Measurements from ENCODE around the gene USP24. TPM values are rescaled to one million over a fixed set of nuclear protein-coding genes. Genes with fewer than 3 reads are reported as not detected.

The USP24 gene
- total RNA-seq, 1 donor from 2014 or later: 45.9 TPM

DNA sequence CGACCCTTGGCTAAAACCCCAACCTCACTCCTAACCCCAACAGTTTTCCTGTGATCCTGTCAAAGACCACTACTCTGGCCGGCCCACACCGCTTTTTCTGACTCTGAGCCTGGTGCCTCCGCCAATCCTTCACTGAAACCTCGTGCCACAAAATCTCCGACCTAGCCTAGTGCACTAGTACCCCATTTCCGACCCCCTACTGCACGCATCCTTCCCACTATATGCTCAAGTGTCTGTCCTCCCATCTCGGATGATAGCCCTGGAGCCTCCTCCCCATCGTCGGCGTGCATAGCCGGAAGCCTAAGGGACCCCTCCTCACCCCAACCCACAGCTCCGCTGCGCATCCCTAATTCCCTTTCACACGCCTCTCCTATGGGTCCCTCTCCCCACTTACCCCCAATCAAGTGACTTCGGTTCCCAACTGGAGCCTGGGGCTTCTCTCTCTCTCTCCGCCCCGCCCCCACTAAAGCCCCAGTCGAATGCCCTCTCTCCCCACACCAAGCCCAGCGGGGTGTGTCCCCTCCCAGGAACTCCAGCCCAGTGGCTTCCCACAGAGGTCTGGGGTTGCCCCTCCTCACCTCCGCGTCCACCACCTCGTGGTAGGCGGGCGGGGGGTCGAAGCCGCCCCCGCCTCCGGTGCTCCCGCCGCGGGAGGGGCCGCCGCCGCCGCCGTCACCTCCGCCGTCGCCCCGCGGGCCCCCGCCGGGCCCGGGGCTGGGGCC, 791 bp downstream of the USP24 start:
- Histone ChIP-seq H3K27me3 (ENCODE audit: control insufficient read depth in 3 of 3, insufficient read depth in 3 of 3, low read length in 3 of 3) (no peaks in the 10 kb centered on the region), H3K9me3 (ENCODE audit: control insufficient read depth in 3 of 3, low read length in 3 of 3) (no peaks in the 10 kb centered on the region), H3K36me3 (ENCODE audit: control insufficient read depth in 3 of 3, insufficient read depth in 3 of 3, low read length in 3 of 3) (no peaks in the 10 kb centered on the region), H3K9ac (ENCODE audit: low read depth in 1 of 3, low read length in 3 of 3) (peak overlapping the region; percentile 93 to 98 (median 96)), H3K4me3 (ENCODE audit: low read length in 3 of 3) (peak overlapping the region; percentile 85 to 90 (median 87)), H3K27ac (ENCODE audit: low read depth, low read length) (peak overlapping the region; percentile 94), H3K4me1 (ENCODE audit: control insufficient read depth in 3 of 3, insufficient read depth in 3 of 3, low read length in 3 of 3) (peaks cover 37 to 58% (median 38%) of the 10 kb centered on the region in 3 donors)

DNA sequence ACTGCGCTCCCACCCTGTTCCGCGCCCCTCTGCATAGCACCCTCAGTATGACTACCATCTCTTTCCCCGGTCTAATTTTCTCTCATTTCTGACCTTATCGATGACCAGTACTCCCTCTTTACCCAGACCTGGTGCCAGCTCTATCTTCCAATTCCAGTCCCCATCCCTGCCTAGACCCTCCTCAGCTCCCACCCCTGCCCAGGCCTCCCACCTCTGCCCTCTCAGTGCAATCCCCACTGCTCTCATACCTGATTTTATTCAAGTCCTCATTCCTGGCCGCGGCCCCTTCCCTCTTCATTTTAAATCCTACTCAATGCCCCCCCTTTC, 1.3 kb downstream of the USP24 start:
- Histone ChIP-seq H3K4me3 (ENCODE audit: low read length in 3 of 3) (peak overlapping the region; percentile 85 to 90 (median 87)), H3K4me1 (ENCODE audit: control insufficient read depth in 3 of 3, insufficient read depth in 3 of 3, low read length in 3 of 3) (peaks cover 37 to 58% (median 38%) of the 10 kb centered on the region in 3 donors), H3K36me3 (ENCODE audit: control insufficient read depth in 3 of 3, insufficient read depth in 3 of 3, low read length in 3 of 3) (no peaks in the 10 kb centered on the region), H3K27me3 (ENCODE audit: control insufficient read depth in 3 of 3, insufficient read depth in 3 of 3, low read length in 3 of 3) (no peaks in the 10 kb centered on the region), H3K9me3 (ENCODE audit: control insufficient read depth in 3 of 3, low read length in 3 of 3) (no peaks in the 10 kb centered on the region), H3K27ac (ENCODE audit: low read depth, low read length) (peak overlapping the region; percentile 94), H3K9ac (ENCODE audit: low read depth in 1 of 3, low read length in 3 of 3) (peak overlapping the region; percentile 88 to 98 (median 93))

DNA sequence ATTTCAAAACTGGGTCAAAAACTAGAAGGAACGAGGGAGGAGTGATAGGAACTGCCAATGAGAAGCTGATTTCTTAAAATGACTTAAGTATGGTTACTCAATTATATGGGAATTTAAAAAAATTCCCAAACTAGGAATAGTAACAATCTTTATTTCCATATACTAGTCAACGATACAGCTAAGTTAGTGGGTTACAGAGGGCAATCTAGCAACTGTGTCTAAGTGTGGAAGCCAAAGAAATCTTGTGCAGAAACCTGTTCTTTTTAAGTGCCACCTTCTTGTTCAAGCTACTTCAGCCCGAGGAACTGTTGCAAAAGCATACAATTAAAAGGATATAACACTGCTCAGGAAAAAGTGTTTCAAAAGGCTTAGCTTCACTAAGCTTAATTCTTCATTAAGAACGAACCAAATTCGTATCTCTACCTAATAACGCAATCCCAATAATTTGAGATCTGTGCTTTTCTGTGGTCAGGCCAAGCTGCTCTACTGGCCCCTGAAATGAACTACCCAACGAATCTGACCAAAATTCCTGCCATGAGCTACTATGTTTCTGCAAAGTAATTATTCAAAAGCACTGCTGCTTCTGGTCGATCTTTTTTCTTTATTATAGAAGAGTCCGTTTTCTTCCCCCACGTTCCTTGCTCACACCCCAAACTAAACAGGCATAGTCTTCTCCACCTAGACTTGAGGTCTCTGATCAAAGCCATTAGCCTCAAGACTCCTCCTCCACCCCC, 1.8 kb downstream of the USP24 start:
- Histone ChIP-seq H3K36me3 (ENCODE audit: control insufficient read depth in 3 of 3, insufficient read depth in 3 of 3, low read length in 3 of 3) (no peaks in the 10 kb centered on the region), H3K27ac (ENCODE audit: low read depth, low read length) (peak overlapping the region; percentile 94), H3K9me3 (ENCODE audit: control insufficient read depth in 3 of 3, low read length in 3 of 3) (no peaks in the 10 kb centered on the region), H3K27me3 (ENCODE audit: control insufficient read depth in 3 of 3, insufficient read depth in 3 of 3, low read length in 3 of 3) (no peaks in the 10 kb centered on the region), H3K9ac (ENCODE audit: low read depth in 1 of 3, low read length in 3 of 3) (peak overlapping the region; percentile 88 to 98 (median 93)), H3K4me3 (ENCODE audit: low read length in 3 of 3) (peak overlapping the region; percentile 85 to 90 (median 87)), H3K4me1 (ENCODE audit: control insufficient read depth in 3 of 3, insufficient read depth in 3 of 3, low read length in 3 of 3) (peaks cover 37 to 58% (median 38%) of the 10 kb centered on the region in 3 donors)

DNA sequence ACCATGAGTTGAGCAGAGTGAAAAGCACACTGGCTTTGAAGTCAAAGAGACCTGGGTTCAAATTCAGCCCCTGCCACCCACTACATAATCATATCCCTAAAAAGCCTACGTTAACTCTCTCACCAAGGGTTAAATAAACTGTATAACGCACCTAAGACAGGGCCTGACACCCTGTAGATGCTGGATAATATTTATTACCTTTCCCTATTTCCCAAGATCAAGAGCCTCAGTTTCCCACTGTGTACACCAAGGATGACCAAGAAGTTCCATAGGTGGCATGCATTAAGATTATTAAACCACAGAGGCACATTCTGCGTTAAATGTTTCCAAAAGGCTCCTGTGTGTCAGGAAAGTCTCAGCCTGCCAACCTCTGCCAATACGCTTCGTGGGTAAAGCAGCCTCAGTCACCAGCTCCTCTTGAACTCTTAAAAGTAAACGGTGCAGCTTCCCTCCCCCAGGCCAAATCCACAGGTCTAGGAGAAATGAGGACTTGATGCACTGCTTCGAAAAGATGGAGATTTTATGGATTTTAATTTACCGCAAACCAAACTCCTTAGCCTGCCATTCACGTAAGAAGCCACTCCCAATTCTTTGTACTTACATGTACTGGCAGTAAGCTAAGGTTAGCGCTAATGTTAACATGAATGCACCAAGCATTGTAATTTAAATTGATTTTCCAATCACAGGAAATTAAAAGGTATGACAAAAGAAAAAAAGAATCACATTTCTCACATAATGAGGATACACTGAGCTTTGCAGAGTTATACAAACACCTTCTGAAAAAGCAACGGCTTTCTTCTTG, 2.6 kb downstream of the USP24 start:
- no peaks in the 10 kb centered on the region for H3K36me3 ChIP-seq (ENCODE audit: control insufficient read depth in 3 of 3, insufficient read depth in 3 of 3, low read length in 3 of 3)
- H3K4me3 ChIP-seq (ENCODE audit: low read length in 3 of 3): peak overlapping the region; percentile 85 to 90 (median 87)
- H3K9me3 ChIP-seq (ENCODE audit: control insufficient read depth in 3 of 3, low read length in 3 of 3): no peaks in the 10 kb centered on the region
- no peaks in the 10 kb centered on the region for H3K27me3 ChIP-seq (ENCODE audit: control insufficient read depth in 3 of 3, insufficient read depth in 3 of 3, low read length in 3 of 3)
- peak overlapping the region; percentile 94 for H3K27ac ChIP-seq (ENCODE audit: low read depth, low read length)
- H3K4me1 ChIP-seq (ENCODE audit: control insufficient read depth in 3 of 3, insufficient read depth in 3 of 3, low read length in 3 of 3): peaks cover 32 to 57% (median 36%) of the 10 kb centered on the region in 3 donors
- H3K9ac ChIP-seq (ENCODE audit: low read depth in 1 of 3, low read length in 3 of 3): peak overlapping the region; percentile 88 to 98 (median 93)

DNA sequence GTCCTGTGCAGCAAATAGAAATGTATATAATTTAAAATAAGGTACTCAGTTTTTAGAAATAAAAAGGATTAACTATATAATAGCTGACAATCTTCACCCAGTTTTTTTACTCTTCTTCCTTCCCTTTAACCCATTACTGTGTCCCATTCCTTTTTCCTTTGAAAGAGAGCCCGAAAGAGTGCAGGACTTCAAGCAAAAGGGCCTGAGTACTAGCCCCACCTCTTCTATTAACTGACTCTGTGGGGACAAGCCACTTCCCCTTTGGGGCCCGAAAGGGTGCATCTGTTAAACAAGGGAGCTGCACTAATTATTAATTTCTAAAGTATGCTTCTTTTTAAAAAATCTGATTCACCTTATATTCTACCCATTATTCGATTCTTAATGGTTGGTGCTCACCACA, 3.3 kb downstream of the USP24 start:
- peak overlapping the region; percentile 62 to 98 (median 93) for H3K9ac ChIP-seq (ENCODE audit: low read depth in 1 of 3, low read length in 3 of 3)
- H3K4me3 ChIP-seq (ENCODE audit: low read length in 3 of 3): peak overlapping the region; percentile 85 to 90 (median 87)
- peak overlapping the region; percentile 94 for H3K27ac ChIP-seq (ENCODE audit: low read depth, low read length)
- H3K4me1 ChIP-seq (ENCODE audit: control insufficient read depth in 3 of 3, insufficient read depth in 3 of 3, low read length in 3 of 3): peaks cover 28 to 53% (median 34%) of the 10 kb centered on the region in 3 donors
- H3K36me3 ChIP-seq (ENCODE audit: control insufficient read depth in 3 of 3, insufficient read depth in 3 of 3, low read length in 3 of 3): no peaks in the 10 kb centered on the region
- no peaks in the 10 kb centered on the region for H3K27me3 ChIP-seq (ENCODE audit: control insufficient read depth in 3 of 3, insufficient read depth in 3 of 3, low read length in 3 of 3)
- H3K9me3 ChIP-seq (ENCODE audit: control insufficient read depth in 3 of 3, low read length in 3 of 3): no peaks in the 10 kb centered on the region

DNA sequence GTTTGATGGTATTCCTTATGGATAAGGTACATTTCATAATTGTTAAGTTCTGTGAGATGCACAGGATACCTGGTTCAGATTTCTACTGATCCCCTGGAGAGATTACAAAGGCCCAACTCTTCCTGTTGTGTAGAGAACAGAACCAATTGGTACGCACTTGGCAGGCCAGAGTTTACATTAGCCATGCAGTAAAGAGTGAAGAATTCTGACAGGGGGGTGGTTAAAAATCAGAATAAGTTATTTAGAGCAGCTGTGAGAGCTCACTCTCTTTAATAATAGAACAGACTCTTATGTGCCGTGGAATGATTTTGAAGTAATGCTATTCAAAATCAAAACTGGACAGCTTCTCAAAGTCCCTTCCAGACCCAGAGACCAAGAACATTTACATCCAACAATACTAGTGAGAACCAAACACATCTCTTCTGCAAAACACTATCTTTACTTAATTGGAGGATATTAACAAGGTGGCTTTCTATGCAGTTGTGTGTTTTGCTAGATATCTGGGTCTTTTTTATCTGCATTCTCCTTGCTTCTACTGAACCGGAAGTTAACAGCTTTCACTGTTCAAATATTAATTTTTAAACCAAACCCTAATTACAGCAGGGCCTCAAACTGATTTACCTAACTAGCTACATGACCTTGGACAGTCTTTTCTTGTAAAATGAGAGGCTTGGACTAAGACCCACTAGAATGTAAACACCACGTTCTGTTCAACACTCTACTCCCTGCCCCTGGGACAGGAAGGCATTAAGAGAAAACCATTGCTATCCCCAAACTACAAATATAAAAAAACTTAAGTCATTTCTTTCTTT, 4.0 kb downstream of the USP24 start:
- H3K27ac ChIP-seq (ENCODE audit: low read depth, low read length): peak overlapping the region; percentile 94
- H3K4me1 ChIP-seq (ENCODE audit: control insufficient read depth in 3 of 3, insufficient read depth in 3 of 3, low read length in 3 of 3): peaks cover 26 to 49% (median 29%) of the 10 kb centered on the region in 3 donors
- H3K36me3 ChIP-seq (ENCODE audit: control insufficient read depth in 3 of 3, insufficient read depth in 3 of 3, low read length in 3 of 3): no peaks in the 10 kb centered on the region
- H3K27me3 ChIP-seq (ENCODE audit: control insufficient read depth in 3 of 3, insufficient read depth in 3 of 3, low read length in 3 of 3): no peaks in the 10 kb centered on the region
- peak overlapping the region; percentile 35 to 87 (median 85) for H3K4me3 ChIP-seq (ENCODE audit: low read length in 3 of 3)
- H3K9ac ChIP-seq (ENCODE audit: low read depth in 1 of 3, low read length in 3 of 3): peak overlapping the region; percentile 62 to 98 (median 68)
- H3K9me3 ChIP-seq (ENCODE audit: control insufficient read depth in 3 of 3, low read length in 3 of 3): no peaks in the 10 kb centered on the region

DNA sequence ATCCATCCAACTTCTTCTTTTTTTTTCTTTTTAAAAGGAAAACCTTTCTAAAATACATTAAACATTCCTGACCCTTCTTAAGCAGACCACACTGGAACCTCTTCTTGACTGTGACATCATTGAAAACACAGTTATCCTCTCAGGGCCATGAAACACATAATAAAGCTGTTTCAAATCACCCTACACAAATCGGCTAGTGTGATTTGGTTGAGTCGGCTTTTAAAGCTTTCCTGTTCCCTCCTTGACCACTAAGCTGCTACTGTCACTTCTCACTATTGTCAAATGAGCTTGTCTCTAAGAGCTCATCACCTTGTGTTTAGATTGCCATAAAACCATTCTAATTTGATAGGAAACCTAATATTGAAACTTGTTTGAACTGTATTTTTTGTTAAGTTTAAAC, 5.9 kb downstream of the USP24 start:
- Histone ChIP-seq H3K4me1 (ENCODE audit: control insufficient read depth in 3 of 3, insufficient read depth in 3 of 3, low read length in 3 of 3) (peaks cover 36 to 60% (median 39%) of the 10 kb centered on the region in 3 donors), H3K9ac (ENCODE audit: low read depth in 1 of 3, low read length in 3 of 3) (no peak overlapping the region), H3K27ac (ENCODE audit: low read depth, low read length) (no peak overlapping the region), H3K4me3 (ENCODE audit: low read length in 3 of 3) (no peak overlapping the region), H3K27me3 (ENCODE audit: control insufficient read depth in 3 of 3, insufficient read depth in 3 of 3, low read length in 3 of 3) (no peaks in the 10 kb centered on the region), H3K9me3 (ENCODE audit: control insufficient read depth in 3 of 3, low read length in 3 of 3) (no peaks in the 10 kb centered on the region), H3K36me3 (ENCODE audit: control insufficient read depth in 3 of 3, insufficient read depth in 3 of 3, low read length in 3 of 3) (no peaks in the 10 kb centered on the region)

DNA sequence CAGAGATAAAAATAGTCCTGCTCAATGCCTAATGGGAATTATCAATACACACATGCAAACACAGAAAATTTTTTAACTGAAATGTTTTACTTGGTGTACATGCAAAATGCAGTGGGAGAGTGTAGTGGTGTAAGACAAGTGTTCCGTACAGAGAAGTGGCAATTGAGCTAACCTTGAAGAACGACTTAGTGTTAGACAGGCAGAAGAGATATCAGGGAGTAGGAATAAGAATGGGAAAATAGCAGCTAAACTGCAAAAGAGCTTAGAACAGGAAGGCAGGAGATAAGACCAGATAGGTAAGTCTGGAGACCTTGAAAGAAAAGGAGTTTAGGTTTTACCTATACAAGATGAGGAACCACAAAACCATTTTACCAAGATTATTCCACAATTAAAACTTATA, 9.0 kb downstream of the USP24 start:
- no peaks in the 10 kb centered on the region for H3K36me3 ChIP-seq (ENCODE audit: control insufficient read depth in 3 of 3, insufficient read depth in 3 of 3, low read length in 3 of 3)
- no peaks in the 10 kb centered on the region for H3K27me3 ChIP-seq (ENCODE audit: control insufficient read depth in 3 of 3, insufficient read depth in 3 of 3, low read length in 3 of 3)
- no peaks in the 10 kb centered on the region for H3K9me3 ChIP-seq (ENCODE audit: control insufficient read depth in 3 of 3, low read length in 3 of 3)
- H3K4me3 ChIP-seq (ENCODE audit: low read length in 3 of 3): no peak overlapping the region
- no peak overlapping the region for H3K27ac ChIP-seq (ENCODE audit: low read depth, low read length)
- H3K4me1 ChIP-seq (ENCODE audit: control insufficient read depth in 3 of 3, insufficient read depth in 3 of 3, low read length in 3 of 3): peaks cover 24 to 39% (median 33%) of the 10 kb centered on the region in 3 donors
- H3K9ac ChIP-seq (ENCODE audit: low read depth in 1 of 3, low read length in 3 of 3): no peak overlapping the region

DNA sequence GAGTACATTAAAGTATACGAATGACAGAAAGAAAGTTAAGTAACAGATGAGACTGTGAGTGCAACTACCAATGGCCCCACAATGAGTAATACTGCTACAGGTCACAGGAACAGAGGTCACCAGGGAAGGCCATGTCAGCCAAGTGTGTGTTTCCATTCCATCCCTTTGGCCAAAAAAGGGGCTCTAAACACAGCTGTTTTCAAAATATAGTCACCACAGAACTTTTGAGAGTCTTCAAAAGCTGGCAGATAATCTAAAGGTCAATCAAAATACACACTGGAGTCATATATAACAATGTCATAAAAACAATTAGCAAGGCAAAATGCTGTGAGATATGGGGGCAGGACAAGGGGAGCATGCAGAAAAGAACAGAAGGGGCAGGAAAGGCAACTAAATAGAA, 10.2 kb downstream of the USP24 start:
- Histone ChIP-seq H3K4me1 (ENCODE audit: control insufficient read depth in 3 of 3, insufficient read depth in 3 of 3, low read length in 3 of 3) (peaks cover 21 to 33% (median 31%) of the 10 kb centered on the region in 3 donors), H3K4me3 (ENCODE audit: low read length in 3 of 3) (no peak overlapping the region)

More for the DNA sequence above, 10.2 kb downstream of the USP24 start:
- H3K9me3 ChIP-seq (ENCODE audit: control insufficient read depth in 3 of 3, low read length in 3 of 3): no peaks in the 10 kb centered on the region
- no peak overlapping the region for H3K9ac ChIP-seq (ENCODE audit: low read depth in 1 of 3, low read length in 3 of 3)
- no peaks in the 10 kb centered on the region for H3K27me3 ChIP-seq (ENCODE audit: control insufficient read depth in 3 of 3, insufficient read depth in 3 of 3, low read length in 3 of 3)
- no peaks in the 10 kb centered on the region for H3K36me3 ChIP-seq (ENCODE audit: control insufficient read depth in 3 of 3, insufficient read depth in 3 of 3, low read length in 3 of 3)
- H3K27ac ChIP-seq (ENCODE audit: low read depth, low read length): peak overlapping the region; percentile 6

Measured in skeletal muscle tissue (tissue), 4 donors.